ENCODE data around the gene PRR29. TPM values are rescaled to one million over a fixed set of nuclear protein-coding genes. Genes with fewer than 3 reads are reported as not detected.

The PRR29 gene
- polyA plus RNA-seq, 1 experiment: 0.15 TPM

GRCh38 chr17:63999680-64000531 lies 1.8 kb downstream of the PRR29 start:
- ChIA-PET POLR2A (no interaction called here), CTCF (interaction anchor here (0.7 to 0.8 kb wide), 2 partner anchors 80 to 134 kb away, joined by 3 to 5 read pairs; no protein-coding TSS in a partner anchor)
- H3K4me3 ChIP-seq (ENCODE audit: low read depth, low read length): no peak overlapping the region
- no peak for DNase-seq (ENCODE audit: low read depth, low spot score)
- no peak overlapping the region for H3K27ac ChIP-seq (ENCODE audit: low read depth, low read length)
- no peak for TF ChIP-seq CTCF (IDR thresholded peaks at IDR 0.05; ENCODE audit: low read depth, low read length)
- H3K9me3 ChIP-seq (ENCODE audit: control insufficient read depth, insufficient read depth, low read length): no peaks in the 10 kb centered on the region
- peaks cover 29% of the 10 kb centered on the region for H3K27me3 ChIP-seq (ENCODE audit: control insufficient read depth, insufficient read depth, low read length)

GRCh38 chr17:64001091-64001579 lies 3.0 kb downstream of the PRR29 start:
- POLR2A ChIA-PET: no interaction called here
- H3K9me3 ChIP-seq (ENCODE audit: control insufficient read depth, insufficient read depth, low read length): no peaks in the 10 kb centered on the region
- DNase-seq (ENCODE audit: low read depth, low spot score): no peak
- CTCF ChIA-PET: interaction anchor here (1.2 to 1.5 kb wide), 3 partner anchors 10 to 132 kb away, joined by 3 to 7 read pairs (median 6); no protein-coding TSS in a partner anchor
- no peak overlapping the region for H3K27ac ChIP-seq (ENCODE audit: low read depth, low read length)
- no peak overlapping the region for H3K4me3 ChIP-seq (ENCODE audit: low read depth, low read length)
- no peak for TF ChIP-seq CTCF (IDR thresholded peaks at IDR 0.05; ENCODE audit: low read depth, low read length)
- H3K27me3 ChIP-seq (ENCODE audit: control insufficient read depth, insufficient read depth, low read length): peaks cover 29% of the 10 kb centered on the region

GRCh38 chr17:64001763-64002529 lies 3.8 kb downstream of the PRR29 start:
- no peak for TF ChIP-seq CTCF (IDR thresholded peaks at IDR 0.05; ENCODE audit: low read depth, low read length)
- Histone ChIP-seq H3K27me3 (ENCODE audit: control insufficient read depth, insufficient read depth, low read length) (peaks cover 29% of the 10 kb centered on the region), H3K4me3 (ENCODE audit: low read depth, low read length) (no peak overlapping the region), H3K9me3 (ENCODE audit: control insufficient read depth, insufficient read depth, low read length) (no peaks in the 10 kb centered on the region), H3K27ac (ENCODE audit: low read depth, low read length) (no peak overlapping the region)
- no peak for DNase-seq (ENCODE audit: low read depth, low spot score)
- ChIA-PET CTCF (interaction anchor here (1.2 to 1.5 kb wide), 3 partner anchors 11 to 131 kb away, joined by 3 to 7 read pairs (median 6); no protein-coding TSS in a partner anchor), POLR2A (no interaction called here)

- DNase-seq (ENCODE audit: low read depth, low spot score): no peak
- no peak overlapping the region for H3K27ac ChIP-seq (ENCODE audit: low read depth, low read length)
- no peaks in the 10 kb centered on the region for H3K9me3 ChIP-seq (ENCODE audit: control insufficient read depth, insufficient read depth, low read length)
- ChIA-PET POLR2A (no interaction called here), CTCF (interaction anchor here (1.5 kb wide), 2 partner anchors 12 to 23 kb away, joined by 3 to 6 read pairs; no protein-coding TSS in a partner anchor)
- TF ChIP-seq CTCF (IDR thresholded peaks at IDR 0.05; ENCODE audit: low read depth, low read length): no peak
- H3K4me3 ChIP-seq (ENCODE audit: low read depth, low read length): no peak overlapping the region
- peaks cover 20% of the 10 kb centered on the region for H3K27me3 ChIP-seq (ENCODE audit: control insufficient read depth, insufficient read depth, low read length)
These were observed 4.7 kb downstream of the PRR29 start for GRCh38 chr17:64002658-64003525.

Measured in AG04450 (cell line).